ENCODE results near the gene LMCD1. TPM values are rescaled to one million over a fixed set of nuclear protein-coding genes. Genes with fewer than 3 reads are reported as not detected.

LMCD1 gene
- polyA plus RNA-seq, 1 of the 3 experiments (the other 2 are of a cell fraction), result 23.6 TPM

GRCh38 chr3:8584661-8585060, 83.0 kb downstream of the LMCD1 start (continued):
- TF ChIP-seq REST (IDR thresholded peaks at IDR 0.05; ENCODE audit: low read depth, low read length) (no peak), MAX (IDR thresholded peaks at IDR 0.05; ENCODE audit: low read depth) (no peak), CTCF (IDR thresholded peaks at IDR 0.05) (no peak), TEAD4 (IDR thresholded peaks at IDR 0.05; ENCODE audit: borderline replicate concordance, insufficient read depth) (no peak), TCF12 (IDR thresholded peaks at IDR 0.05) (no peak)

GRCh38 chr3:8589880-8590556, 88.4 kb downstream of the LMCD1 start:
- H3K9me3 ChIP-seq, result no peaks in the 10 kb centered on the region

More at GRCh38 chr3:8589880-8590556, 88.4 kb downstream of the LMCD1 start:
- Histone ChIP-seq H3F3A (replicated peaks; ENCODE audit: insufficient read depth) (no peaks in the 10 kb centered on the region), H3K79me2 (ENCODE audit: insufficient read depth) (no peaks in the 10 kb centered on the region), H3K27me3 (ENCODE audit: insufficient read depth) (no peaks in the 10 kb centered on the region), H3K4me2 (no peak overlapping the region), H3K4me3 (ENCODE audit: low read depth in 2 of 2, low read length in 1 of 2) (no peak overlapping the region), H3K4me1 (ENCODE audit: control insufficient read depth in 1 of 2, insufficient read depth in 2 of 2, low read depth in 1 of 2, low read length in 1 of 2) (peaks cover 0 to 4% of the 10 kb centered on the region in 2 experiments; a peak in 1 of 4 replicates), H3K36me3 (replicated peaks in 1 of 2; ENCODE audit: control insufficient read depth in 1 of 2, insufficient read depth in 2 of 2, low read length in 1 of 2) (no peaks in the 10 kb centered on the region), H3K9ac (no peak overlapping the region), H4K20me1 (ENCODE audit: insufficient read depth) (no peaks in the 10 kb centered on the region), H3K27ac (ENCODE audit: low read depth in 2 of 2, low read length in 1 of 2) (no peak overlapping the region), H3K9me2 (no peaks in the 10 kb centered on the region), H2AFZ (ENCODE audit: low read depth) (no peak overlapping the region)
- ChIA-PET CTCF (interaction anchor here (1.0 kb wide), 1 partner anchor 17 kb away, joined by 4 read pairs; no protein-coding TSS in a partner anchor), POLR2A (no interaction called here)
- TF ChIP-seq ELF1 (IDR thresholded peaks at IDR 0.05), result no peak
- 77% methylated on average over 6 of the region's 6 CpGs for WGBS (ENCODE audit: low lambda C conversion rate)
- DNase-seq, result no peak
